ENCODE data around the gene CTDNEP1. TPM values are rescaled to one million over a fixed set of nuclear protein-coding genes. Genes with fewer than 3 reads are reported as not detected.

Gene CTDNEP1
- polyA plus RNA-seq, 1 donor (not counting 4 experiments of a cell fraction or from before 2014, with no cell fraction given) = 66.2 TPM

DNA sequence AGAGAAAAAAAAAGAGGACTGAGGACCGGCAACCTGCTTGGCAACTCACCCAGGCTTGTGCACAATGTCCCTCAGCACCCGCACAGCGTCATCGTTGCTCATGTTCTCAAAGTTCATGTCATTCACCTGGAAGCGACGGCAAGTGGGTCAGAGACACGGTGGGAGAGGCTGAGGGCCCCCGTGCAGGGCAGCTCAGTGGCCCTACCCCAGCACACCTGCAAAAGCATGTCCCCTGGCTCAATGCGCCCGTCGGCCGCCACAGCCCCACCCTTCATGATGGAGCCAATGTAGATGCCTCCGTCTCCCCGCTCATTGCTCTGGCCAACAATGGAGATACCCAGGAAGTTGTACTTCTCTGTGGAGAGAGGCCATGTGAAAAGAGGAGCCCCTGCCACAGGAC lies 22.6 kb downstream of the CTDNEP1 start:
- Histone ChIP-seq H3K4me1 (ENCODE audit: control insufficient read depth, extremely low read depth, insufficient read depth, low read length) (peaks cover 28% of the 10 kb centered on the region), H3K27ac (ENCODE audit: control insufficient read depth, insufficient read depth, low read length) (peak overlapping the region; percentile 57), H3K27me3 (ENCODE audit: control insufficient read depth, extremely low read depth, insufficient read depth, low read length) (no peaks in the 10 kb centered on the region), H3K36me3 (ENCODE audit: control insufficient read depth in 2 of 2, extremely low read depth in 1 of 2, insufficient read depth in 2 of 2, low read length in 2 of 2) (peaks cover 25 to 37% of the 10 kb centered on the region in 2 experiments), H3K9me3 (ENCODE audit: control insufficient read depth, low read depth, low read length) (no peaks in the 10 kb centered on the region), H3K9ac (ENCODE audit: control insufficient read depth, extremely low read depth, insufficient read depth, low read length) (peak overlapping the region; percentile 14), H3K9me1 (ENCODE audit: control insufficient read depth, extremely low read depth, insufficient read depth, low read length) (peaks cover 2% of the 10 kb centered on the region), H4K20me1 (ENCODE audit: control insufficient read depth, extremely low read depth, insufficient read depth, low read length) (peaks cover 3% of the 10 kb centered on the region), H3K4me2 (ENCODE audit: control insufficient read depth, extremely low read depth, insufficient read depth, low read depth, low read length) (no peak overlapping the region), H3K4me3 (ENCODE audit: control insufficient read depth in 2 of 3, extremely low read depth in 1 of 3, insufficient read depth in 2 of 3, low read depth in 1 of 3, low read length in 3 of 3) (no peak overlapping the region), H3K79me2 (ENCODE audit: control insufficient read depth, insufficient read depth, low read length) (peaks cover 37% of the 10 kb centered on the region), H2AFZ (ENCODE audit: control insufficient read depth, low read length) (no peak overlapping the region)
- DNase-seq (ENCODE audit: low read depth, low spot score) = no peak
- FAIRE-seq = no peak
- dilution Hi-C loops (cut with MboI; ENCODE audit: extremely low pct_ligation_motif_present, low sequenced_read_pairs) = no loop called here
- TF ChIP-seq EZH2 (IDR thresholded peaks at IDR 0.05; ENCODE audit: low read length) = no peak
- TF ChIP-seq, protein P1, sequence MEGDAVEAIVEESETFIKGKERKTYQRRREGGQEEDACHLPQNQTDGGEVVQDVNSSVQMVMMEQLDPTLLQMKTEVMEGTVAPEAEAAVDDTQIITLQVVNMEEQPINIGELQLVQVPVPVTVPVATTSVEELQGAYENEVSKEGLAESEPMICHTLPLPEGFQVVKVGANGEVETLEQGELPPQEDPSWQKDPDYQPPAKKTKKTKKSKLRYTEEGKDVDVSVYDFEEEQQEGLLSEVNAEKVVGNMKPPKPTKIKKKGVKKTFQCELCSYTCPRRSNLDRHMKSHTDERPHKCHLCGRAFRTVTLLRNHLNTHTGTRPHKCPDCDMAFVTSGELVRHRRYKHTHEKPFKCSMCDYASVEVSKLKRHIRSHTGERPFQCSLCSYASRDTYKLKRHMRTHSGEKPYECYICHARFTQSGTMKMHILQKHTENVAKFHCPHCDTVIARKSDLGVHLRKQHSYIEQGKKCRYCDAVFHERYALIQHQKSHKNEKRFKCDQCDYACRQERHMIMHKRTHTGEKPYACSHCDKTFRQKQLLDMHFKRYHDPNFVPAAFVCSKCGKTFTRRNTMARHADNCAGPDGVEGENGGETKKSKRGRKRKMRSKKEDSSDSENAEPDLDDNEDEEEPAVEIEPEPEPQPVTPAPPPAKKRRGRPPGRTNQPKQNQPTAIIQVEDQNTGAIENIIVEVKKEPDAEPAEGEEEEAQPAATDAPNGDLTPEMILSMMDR (optimal IDR thresholded peaks at IDR 0.05 in 1 of 3, IDR thresholded peaks at IDR 0.05 in 1 of 3, conservative IDR thresholded peaks at IDR 0.05 in 1 of 3; ENCODE audit: extremely low read depth in 1 of 3, insufficient read depth in 2 of 3, low read length in 3 of 3) = no peak

GRCh38 chr17:7226721-7227710 lies 24.5 kb downstream of the CTDNEP1 start:
- no peaks in the 10 kb centered on the region for H3K27me3 ChIP-seq (ENCODE audit: control insufficient read depth, extremely low read depth, insufficient read depth, low read length)
- no peaks in the 10 kb centered on the region for H3K9me3 ChIP-seq (ENCODE audit: control insufficient read depth, low read depth, low read length)
- H3K9ac ChIP-seq (ENCODE audit: control insufficient read depth, extremely low read depth, insufficient read depth, low read length) = no peak overlapping the region
- peaks cover 40 to 54% of the 10 kb centered on the region in 2 experiments for H3K36me3 ChIP-seq (ENCODE audit: control insufficient read depth in 2 of 2, extremely low read depth in 1 of 2, insufficient read depth in 2 of 2, low read length in 2 of 2)
- DNase-seq (ENCODE audit: low read depth, low spot score) (no peak), FAIRE-seq (no peak)
- dilution Hi-C loops (cut with MboI; ENCODE audit: extremely low pct_ligation_motif_present, low sequenced_read_pairs) = no loop called here
- H4K20me1 ChIP-seq (ENCODE audit: control insufficient read depth, extremely low read depth, insufficient read depth, low read length) = peaks cover 7% of the 10 kb centered on the region
- H2AFZ ChIP-seq (ENCODE audit: control insufficient read depth, low read length) = no peak overlapping the region
- peaks cover 20% of the 10 kb centered on the region for H3K4me1 ChIP-seq (ENCODE audit: control insufficient read depth, extremely low read depth, insufficient read depth, low read length)
- H3K4me3 ChIP-seq (ENCODE audit: control insufficient read depth in 2 of 3, extremely low read depth in 1 of 3, insufficient read depth in 2 of 3, low read depth in 1 of 3, low read length in 3 of 3) = no peak overlapping the region
- no peak overlapping the region for H3K4me2 ChIP-seq (ENCODE audit: control insufficient read depth, extremely low read depth, insufficient read depth, low read depth, low read length)
- peak overlapping the region; percentile 57 for H3K27ac ChIP-seq (ENCODE audit: control insufficient read depth, insufficient read depth, low read length)
- peaks cover 22% of the 10 kb centered on the region for H3K79me2 ChIP-seq (ENCODE audit: control insufficient read depth, insufficient read depth, low read length)
- peaks cover 2% of the 10 kb centered on the region for H3K9me1 ChIP-seq (ENCODE audit: control insufficient read depth, extremely low read depth, insufficient read depth, low read length)
- TF ChIP-seq, protein P1 (optimal IDR thresholded peaks at IDR 0.05 in 1 of 3, IDR thresholded peaks at IDR 0.05 in 1 of 3, conservative IDR thresholded peaks at IDR 0.05 in 1 of 3; ENCODE audit: extremely low read depth in 1 of 3, insufficient read depth in 2 of 3, low read length in 3 of 3) = no peak
- TF ChIP-seq EZH2 (IDR thresholded peaks at IDR 0.05; ENCODE audit: low read length) = no peak

Measured in keratinocyte (primary cell).